Activated B cell treated with CpG ODN at 0.5 μM for 24 hours (primary cell): Measurements from ENCODE around the gene COA1. TPM values are rescaled to one million over a fixed set of nuclear protein-coding genes. Genes with fewer than 3 reads are reported as not detected.
A peak's percentile ranks its signal among the peaks of the same experiment; 100 is the strongest.

Experiments used
- ATAC-seq: fragments of 200-7000 bp; cut with Tn5 transposase; one replicate; pipeline ENCODE4 v1.10.0; 2021; ENCODE audit warnings: low read depth, mild to moderate bottlenecking, moderate library complexity
- CTCF ChIA-PET: fragments of 350-600 bp; sonication (Branson Sonifier 250); formaldehyde crosslinking; loops from one replicate; lab custom pipeline; 2021; ENCODE audit warnings: antibody characterized with exemption; lab: Charles Lee
- POLR2A ChIA-PET: fragments of 350-600 bp; sonication (Branson Sonifier 250); formaldehyde crosslinking; loops from one replicate; lab custom pipeline; 2021; ENCODE audit warnings: antibody characterized with exemption; lab: Charles Lee
- DNase-seq: peaks from one replicate; pipeline ENCODE4 v3.0.0; 2022
- H3K27ac Mint-ChIP-seq: one replicate; pipeline ENCODE4 v1.8.0; 2020; ENCODE audit warnings: mixed read lengths
- H3K27me3 Mint-ChIP-seq: one replicate; pipeline ENCODE4 v1.8.0; 2021; ENCODE audit warnings: mixed read lengths
- H3K36me3 Mint-ChIP-seq: one replicate; pipeline ENCODE4 v1.8.0; 2021; ENCODE audit warnings: low read depth, mixed read lengths
- H3K4me1 Mint-ChIP-seq: one replicate; pipeline ENCODE4 v1.8.0; 2021; ENCODE audit warnings: mixed read lengths
- H3K4me3 Mint-ChIP-seq: one replicate; pipeline ENCODE4 v1.8.0; 2020; ENCODE audit warnings: mild to moderate bottlenecking, mixed read lengths
- H3K9me3 Mint-ChIP-seq: one replicate; pipeline ENCODE4 v1.8.0; 2020; ENCODE audit warnings: mixed read lengths
- CTCF ChIP-seq: fragments of 200-600 bp; IDR thresholded peaks from one replicate; pipeline ENCODE4 v1.8.0; 2022; ENCODE audit warnings: antibody characterized with exemption, mild to moderate bottlenecking
- intact Hi-C: fragments of 100-400 bp; cut with micrococcal nuclease; formaldehyde crosslinking; loops from one replicate; pipeline ENCODE4 v1.15.1; 2024
- total RNA-seq: library from RNA; stranded (reverse); gene quantifications from 2 replicates; pipeline ENCODE4 v1.2.3, GENCODE V29; 2022

Gene COA1
- total RNA-seq, 1 donor from 2014 or later, result 56.9 TPM

- CTCF ChIA-PET, result no interaction called here
- intact Hi-C loops, result loop anchor here (1.0 to 5.0 kb wide), 2 partner anchors 36 to 1707 kb away; no protein-coding TSS in a partner anchor
- DNase-seq, result no peak
- Mint-ChIP-seq H3K27ac (peak overlapping the region; percentile 92), H3K4me3 (peak overlapping the region; percentile 39), H3K4me1 (peaks cover 90% of the 10 kb centered on the region), H3K27me3 (no peaks in the 10 kb centered on the region), H3K36me3 (peaks cover 23% of the 10 kb centered on the region), H3K9me3 (peaks cover 2% of the 10 kb centered on the region)
- TF ChIP-seq CTCF, result no peak
- POLR2A ChIA-PET, result interaction anchor here (0.6 to 7.9 kb wide), 2 partner anchors 9 to 58 kb away, joined by 3 to 342 read pairs; no protein-coding TSS in a partner anchor
- no peak for ATAC-seq
Observed at GRCh38 chr7:43589728-43590127, 139.6 kb downstream of the COA1 start.

Other genes with a start within 250 kb of the COA1 start
- gene STK17A, start 146.4 kb downstream of the COA1 start, total RNA-seq, result 67.1 and 68.6 TPM in 2 replicates
- gene BLVRA, start 29.2 kb upstream of the COA1 start, total RNA-seq, result 8.5 and 10.2 TPM in 2 replicates
- gene MRPS24, start 140.0 kb upstream of the COA1 start, total RNA-seq, result 73.1 and 78.1 TPM in 2 replicates
- gene URGCP, start 177.1 kb upstream of the COA1 start, total RNA-seq, result 21.6 and 23.3 TPM in 2 replicates
- 18.9 and 19.6 TPM in 2 replicates for gene UBE2D4, start 196.9 kb upstream of the COA1 start, total RNA-seq